ENCODE measurements around the gene PRRG2.

The PRRG2 gene

DNA sequence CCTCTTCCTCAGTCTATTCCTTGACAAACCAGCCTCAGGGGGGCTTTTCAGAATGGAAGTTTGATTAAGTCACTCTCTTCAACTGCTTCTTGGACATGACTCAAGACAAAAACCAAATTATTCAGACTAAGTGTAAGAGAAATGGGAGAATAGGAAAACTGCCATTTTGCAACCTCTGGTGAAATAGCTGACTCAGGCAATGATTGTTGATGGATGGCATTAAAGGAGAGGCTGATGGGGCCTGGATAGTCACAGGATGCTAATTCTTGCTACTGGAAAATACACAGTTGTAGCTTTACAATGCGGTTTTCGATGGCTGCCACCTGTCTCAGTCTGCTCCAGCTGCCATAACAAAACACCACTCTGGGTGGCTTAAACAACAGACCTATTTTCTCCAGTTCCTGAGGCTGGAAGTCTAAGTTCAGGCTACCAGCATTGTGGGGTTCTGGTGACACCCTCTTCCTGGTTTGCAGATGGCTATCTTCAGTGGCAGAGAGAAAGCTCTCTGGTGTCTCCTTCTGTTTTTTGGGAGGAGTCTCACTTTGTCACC lies 6.8 kb upstream of the PRRG2 start:
- no peaks in the 10 kb centered on the region for H3K9me3 ChIP-seq (ENCODE audit: control insufficient read depth, insufficient read depth, low read length)
- H3K4me1 ChIP-seq (ENCODE audit: control insufficient read depth, low read length) = peaks cover 11% of the 10 kb centered on the region
- no peak overlapping the region for H3K4me3 ChIP-seq (ENCODE audit: low read length)
- H3F3A ChIP-seq (ENCODE audit: control insufficient read depth, insufficient read depth) = 0 out of 2 replicates have a peak, but pooled peaks cover 3% of the 10 kb centered on the region
- H3K9me2 ChIP-seq (replicated peaks; ENCODE audit: control insufficient read depth, low read length) = no peaks in the 10 kb centered on the region
- no peaks in the 10 kb centered on the region for H4K20me1 ChIP-seq (ENCODE audit: control insufficient read depth, insufficient read depth, low read depth, low read length)
- no peak overlapping the region for H3K4me2 ChIP-seq (ENCODE audit: low read length)
- H3K36me3 ChIP-seq (ENCODE audit: control insufficient read depth, low read length) = peaks cover 16% of the 10 kb centered on the region
- no peaks in the 10 kb centered on the region for H3K27me3 ChIP-seq (ENCODE audit: control insufficient read depth, low read length)
- no peak overlapping the region for H3K27ac ChIP-seq (ENCODE audit: low read depth, low read length)
- TF ChIP-seq EZH2phosphoT487 (IDR thresholded peaks at IDR 0.05; ENCODE audit: borderline replicate concordance, low read length) = no peak
- TF ChIP-seq, protein P1, sequence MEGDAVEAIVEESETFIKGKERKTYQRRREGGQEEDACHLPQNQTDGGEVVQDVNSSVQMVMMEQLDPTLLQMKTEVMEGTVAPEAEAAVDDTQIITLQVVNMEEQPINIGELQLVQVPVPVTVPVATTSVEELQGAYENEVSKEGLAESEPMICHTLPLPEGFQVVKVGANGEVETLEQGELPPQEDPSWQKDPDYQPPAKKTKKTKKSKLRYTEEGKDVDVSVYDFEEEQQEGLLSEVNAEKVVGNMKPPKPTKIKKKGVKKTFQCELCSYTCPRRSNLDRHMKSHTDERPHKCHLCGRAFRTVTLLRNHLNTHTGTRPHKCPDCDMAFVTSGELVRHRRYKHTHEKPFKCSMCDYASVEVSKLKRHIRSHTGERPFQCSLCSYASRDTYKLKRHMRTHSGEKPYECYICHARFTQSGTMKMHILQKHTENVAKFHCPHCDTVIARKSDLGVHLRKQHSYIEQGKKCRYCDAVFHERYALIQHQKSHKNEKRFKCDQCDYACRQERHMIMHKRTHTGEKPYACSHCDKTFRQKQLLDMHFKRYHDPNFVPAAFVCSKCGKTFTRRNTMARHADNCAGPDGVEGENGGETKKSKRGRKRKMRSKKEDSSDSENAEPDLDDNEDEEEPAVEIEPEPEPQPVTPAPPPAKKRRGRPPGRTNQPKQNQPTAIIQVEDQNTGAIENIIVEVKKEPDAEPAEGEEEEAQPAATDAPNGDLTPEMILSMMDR (IDR thresholded peaks at IDR 0.05; ENCODE audit: low read depth, low read length, poor library complexity, severe bottlenecking) = no peak
- H3K79me2 ChIP-seq (ENCODE audit: control insufficient read depth, low read length) = peaks cover 53% of the 10 kb centered on the region

DNA sequence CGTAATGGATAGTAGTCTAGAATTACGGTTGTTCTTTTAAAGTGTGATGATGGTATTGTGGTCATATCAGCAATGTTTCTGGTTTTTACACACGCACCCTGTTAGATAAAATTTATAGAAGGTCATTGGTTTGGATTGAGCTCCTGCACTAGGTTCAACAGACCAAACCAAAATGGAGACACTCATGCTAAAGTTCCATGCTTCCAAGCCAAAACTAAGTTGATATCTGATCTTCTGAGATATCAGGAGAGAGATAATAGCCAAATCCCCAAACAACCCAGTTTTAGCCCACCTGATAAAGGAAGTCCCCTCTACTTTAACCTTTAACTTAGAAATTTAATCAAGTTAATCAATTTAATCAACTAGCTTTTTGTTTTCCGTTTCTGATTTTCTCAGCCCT lies 1.9 kb upstream of the PRRG2 start:
- H3K9me2 ChIP-seq (replicated peaks; ENCODE audit: control insufficient read depth, low read length) = no peaks in the 10 kb centered on the region
- H3F3A ChIP-seq (ENCODE audit: control insufficient read depth, insufficient read depth) = 0 out of 2 replicates have a peak, but pooled peaks cover 3% of the 10 kb centered on the region
- H3K4me3 ChIP-seq (ENCODE audit: low read length) = peak overlapping the region; percentile 89
- H4K20me1 ChIP-seq (ENCODE audit: control insufficient read depth, insufficient read depth, low read depth, low read length) = no peaks in the 10 kb centered on the region
- no peaks in the 10 kb centered on the region for H3K9me3 ChIP-seq (ENCODE audit: control insufficient read depth, insufficient read depth, low read length)
- H3K27me3 ChIP-seq (ENCODE audit: control insufficient read depth, low read length) = no peaks in the 10 kb centered on the region
- no peak overlapping the region for H3K27ac ChIP-seq (ENCODE audit: low read depth, low read length)
- TF ChIP-seq EZH2phosphoT487 (IDR thresholded peaks at IDR 0.05; ENCODE audit: borderline replicate concordance, low read length) = no peak
- TF ChIP-seq, protein P1 (IDR thresholded peaks at IDR 0.05; ENCODE audit: low read depth, low read length, poor library complexity, severe bottlenecking) = no peak
- peaks cover 13% of the 10 kb centered on the region for H3K36me3 ChIP-seq (ENCODE audit: control insufficient read depth, low read length)
- H3K79me2 ChIP-seq (ENCODE audit: control insufficient read depth, low read length) = peaks cover 43% of the 10 kb centered on the region
- peaks cover 16% of the 10 kb centered on the region for H3K4me1 ChIP-seq (ENCODE audit: control insufficient read depth, low read length)
- peak overlapping the region; percentile 71 for H3K4me2 ChIP-seq (ENCODE audit: low read length)

DNA sequence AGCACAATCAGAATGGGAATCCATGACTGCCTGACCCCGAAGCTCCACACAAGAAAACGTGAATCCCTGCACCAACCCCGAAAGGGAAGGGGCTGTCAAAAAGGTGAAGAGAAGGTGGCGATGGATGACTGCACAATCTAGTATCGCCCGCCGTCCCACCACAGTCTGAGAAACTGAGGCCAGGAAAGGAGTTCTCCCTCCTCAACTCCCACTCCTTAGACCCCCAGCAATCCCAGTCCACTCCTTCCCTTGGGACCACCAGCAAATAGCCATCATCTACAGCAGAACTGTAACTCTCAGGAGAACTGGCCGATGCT lies 1.2 kb upstream of the PRRG2 start:
- no peaks in the 10 kb centered on the region for H3K9me2 ChIP-seq (replicated peaks; ENCODE audit: control insufficient read depth, low read length)
- H3K27ac ChIP-seq (ENCODE audit: low read depth, low read length) = 0 out of 2 replicates have a peak overlapping the region, but pooled peaks have one; percentile 15
- no peaks in the 10 kb centered on the region for H4K20me1 ChIP-seq (ENCODE audit: control insufficient read depth, insufficient read depth, low read depth, low read length)
- peak overlapping the region; percentile 71 for H3K4me2 ChIP-seq (ENCODE audit: low read length)
- no peaks in the 10 kb centered on the region for H3K27me3 ChIP-seq (ENCODE audit: control insufficient read depth, low read length)
- peaks cover 9% of the 10 kb centered on the region for H3K36me3 ChIP-seq (ENCODE audit: control insufficient read depth, low read length)
- H3K79me2 ChIP-seq (ENCODE audit: control insufficient read depth, low read length) = peaks cover 40% of the 10 kb centered on the region
- 0 out of 2 replicates have a peak, but pooled peaks cover 3% of the 10 kb centered on the region for H3F3A ChIP-seq (ENCODE audit: control insufficient read depth, insufficient read depth)
- H3K9me3 ChIP-seq (ENCODE audit: control insufficient read depth, insufficient read depth, low read length) = no peaks in the 10 kb centered on the region
- TF ChIP-seq, protein P1 (IDR thresholded peaks at IDR 0.05; ENCODE audit: low read depth, low read length, poor library complexity, severe bottlenecking) = no peak
- peak overlapping the region; percentile 89 for H3K4me3 ChIP-seq (ENCODE audit: low read length)
- peaks cover 16% of the 10 kb centered on the region for H3K4me1 ChIP-seq (ENCODE audit: control insufficient read depth, low read length)

Measured in DOHH2 (cell line).